Mesenchymal stem cell (in vitro differentiated cells and primary cell): Measurements from ENCODE around the gene KLK1.
A peak's percentile ranks its signal among the peaks of the same experiment; 100 is the strongest.

Source experiments
- DNase-seq: peaks from one replicate; pipeline ENCODE4 v3.0.0-alpha.2; 2013
- H2AFZ ChIP-seq: one replicate; pipeline ENCODE4 v1.6.1; 2013; ENCODE audit warnings: low read depth, mild to moderate bottlenecking, control low read depth, inconsistent platforms, low read length, moderate library complexity
- H2AK5ac ChIP-seq: 2 replicates; pipeline ENCODE4 v1.6.1; 2013; ENCODE audit warnings: low read length, moderate library complexity, mild to moderate bottlenecking, inconsistent platforms; ENCODE audit not compliant: severe bottlenecking
- H2BK120ac ChIP-seq: one replicate; pipeline ENCODE4 v1.6.1; 2013; ENCODE audit warnings: low read depth, mild to moderate bottlenecking, inconsistent platforms, low read length, moderate library complexity
- H2BK12ac ChIP-seq, 2 experiments: one replicate each; pipeline ENCODE4 v1.6.1; 2013; ENCODE audit warnings: inconsistent platforms in 2 of 2, low read length in 2 of 2, mild to moderate bottlenecking in 2 of 2, moderate library complexity in 2 of 2, control low read depth in 1 of 2
- H2BK15ac ChIP-seq: one replicate; pipeline ENCODE4 v1.6.1; 2013; ENCODE audit warnings: mild to moderate bottlenecking, low read depth, inconsistent platforms; ENCODE audit not compliant: poor library complexity, severe bottlenecking
- H2BK5ac ChIP-seq: 2 replicates; pipeline ENCODE4 v1.6.1; 2013; ENCODE audit warnings: low read depth, mild to moderate bottlenecking, low read length, control low read depth, inconsistent platforms; ENCODE audit not compliant: poor library complexity, severe bottlenecking
- H3K14ac ChIP-seq, 2 experiments: one replicate each; pipeline ENCODE4 v1.6.1; 2013; ENCODE audit warnings: inconsistent platforms in 2 of 2, low read length in 2 of 2, control low read depth in 1 of 2, mild to moderate bottlenecking in 1 of 2, moderate library complexity in 1 of 2
- H3K18ac ChIP-seq, 2 experiments: one replicate each; pipeline ENCODE4 v1.6.1; 2013; ENCODE audit warnings: inconsistent platforms in 2 of 2, low read length in 2 of 2, control low read depth in 1 of 2, low read depth in 1 of 2, mild to moderate bottlenecking in 1 of 2
- H3K23ac ChIP-seq, 2 experiments: one replicate each; pipeline ENCODE4 v1.6.1; 2013; ENCODE audit warnings: inconsistent platforms in 2 of 2, low read length in 2 of 2, mild to moderate bottlenecking in 2 of 2, moderate library complexity in 2 of 2, control low read depth in 1 of 2
- H3K27ac ChIP-seq: 2 replicates; pipeline ENCODE4 v1.5.1; 2013; ENCODE audit warnings: mild to moderate bottlenecking, moderate library complexity, low read length, control low read depth, inconsistent platforms; ENCODE audit not compliant: poor library complexity, severe bottlenecking
- H3K27me3 ChIP-seq, 2 experiments: 2 replicates each; pipeline versions ENCODE4 v1.6.1 to v1.7.0; 2013; ENCODE audit warnings: low read length in 2 of 2, mild to moderate bottlenecking in 2 of 2, moderate library complexity in 2 of 2, control low read depth in 1 of 2, inconsistent platforms in 1 of 2; ENCODE audit not compliant: control insufficient read depth in 1 of 2, insufficient read depth in 1 of 2
- H3K36me3 ChIP-seq, 2 experiments: 2 replicates each; pipeline versions ENCODE4 v1.6.1 to v1.7.0; 2013; ENCODE audit warnings: low read length in 2 of 2, control low read depth in 1 of 2, inconsistent platforms in 1 of 2, low read depth in 1 of 2, mild to moderate bottlenecking in 1 of 2; ENCODE audit not compliant: insufficient read depth in 2 of 2, control insufficient read depth in 1 of 2
- H3K4ac ChIP-seq, 2 experiments: one replicate each; pipeline ENCODE4 v1.6.1; 2013; ENCODE audit warnings: inconsistent platforms in 2 of 2, low read length in 2 of 2, mild to moderate bottlenecking in 2 of 2, moderate library complexity in 2 of 2, control low read depth in 1 of 2, low read depth in 1 of 2
- H3K4me1 ChIP-seq: 2 replicates; pipeline ENCODE4 v1.6.1; 2013; ENCODE audit warnings: low read depth, low read length, control low read depth; ENCODE audit not compliant: control insufficient read depth, insufficient read depth
- H3K4me2 ChIP-seq: 2 replicates; pipeline ENCODE4 v1.6.1; 2013; ENCODE audit warnings: low read length, mild to moderate bottlenecking, inconsistent platforms; ENCODE audit not compliant: poor library complexity, severe bottlenecking
- H3K4me3 ChIP-seq, 2 experiments: 2 replicates each; pipeline versions ENCODE4 v1.5.1 to v1.7.0; 2013; ENCODE audit warnings: low read length in 2 of 2, mild to moderate bottlenecking in 2 of 2, control low read depth in 1 of 2, low read depth in 1 of 2; ENCODE audit not compliant: insufficient read depth in 1 of 2
- H3K79me1 ChIP-seq: replicated peaks from 2 replicates; pipeline ENCODE4 v1.6.1; 2013; ENCODE audit warnings: mild to moderate bottlenecking, control low read depth, low read length, inconsistent platforms; ENCODE audit not compliant: poor library complexity, severe bottlenecking
- H3K9ac ChIP-seq: 2 replicates; pipeline ENCODE4 v1.7.0; 2013; ENCODE audit warnings: mild to moderate bottlenecking, low read length, moderate library complexity
- H3K9me3 ChIP-seq: 2 replicates; pipeline ENCODE4 v1.7.0; 2013; ENCODE audit warnings: mild to moderate bottlenecking, low read length; ENCODE audit not compliant: control insufficient read depth
- H4K8ac ChIP-seq: one replicate; pipeline ENCODE4 v1.6.1; 2013; ENCODE audit warnings: inconsistent platforms, mild to moderate bottlenecking, low read length, moderate library complexity
- H4K91ac ChIP-seq: one replicate; pipeline ENCODE4 v1.6.1; 2013; ENCODE audit warnings: mild to moderate bottlenecking, low read length, inconsistent platforms
- WGBS: methylation state at CpG from one replicate; pipeline ENCODE4 v1.1.7; 2013; ENCODE audit warnings: mixed read lengths; 5-methylcytosine and 5-hydroxymethylcytosine counted together

Gene KLK1

GRCh38 chr19:50797781-50798658 is 25.6 kb downstream of the KLK1 start:
- H2BK5ac ChIP-seq, result no peak overlapping the region
- no peak overlapping the region for H3K27ac ChIP-seq
- no peak overlapping the region for H3K9ac ChIP-seq
- no peak overlapping the region for H3K23ac ChIP-seq
- H4K8ac ChIP-seq, result no peak overlapping the region
- no peak overlapping the region for H3K4ac ChIP-seq
- no peak overlapping the region for H3K4me3 ChIP-seq
- H2AK5ac ChIP-seq, result no peak overlapping the region
- peaks cover 31% of the 10 kb centered on the region for H3K79me1 ChIP-seq
- H2BK120ac ChIP-seq, result no peak overlapping the region
- no peak overlapping the region for H2AFZ ChIP-seq
- H4K91ac ChIP-seq, result peak overlapping the region; percentile 27
- no peak overlapping the region for H2BK12ac ChIP-seq
- peaks cover 38 to 71% of the 10 kb centered on the region in 2 experiments for H3K36me3 ChIP-seq
- no peak overlapping the region for H3K14ac ChIP-seq
- no peaks in the 10 kb centered on the region for H3K9me3 ChIP-seq
- H3K4me1 ChIP-seq, result peaks cover 18% of the 10 kb centered on the region
- no peak overlapping the region for H2BK15ac ChIP-seq
- DNase-seq, result no peak
- no peak overlapping the region for H3K4me2 ChIP-seq
- H3K27me3 ChIP-seq, result no peaks in the 10 kb centered on the region
- no peak overlapping the region for H3K18ac ChIP-seq
- WGBS, result 88% methylated on average over 18 of the region's 18 CpGs

GRCh38 chr19:50797429-50797780 is 26.2 kb downstream of the KLK1 start:
- H2BK5ac ChIP-seq, result no peak overlapping the region
- no peak overlapping the region for H3K23ac ChIP-seq
- H2BK12ac ChIP-seq, result no peak overlapping the region
- H3K9me3 ChIP-seq, result no peaks in the 10 kb centered on the region
- H3K4ac ChIP-seq, result no peak overlapping the region
- peaks cover 38 to 68% of the 10 kb centered on the region in 2 experiments for H3K36me3 ChIP-seq
- no peak overlapping the region for H2BK120ac ChIP-seq
- no peak overlapping the region for H2BK15ac ChIP-seq
- DNase-seq, result no peak
- H3K4me2 ChIP-seq, result no peak overlapping the region
- no peaks in the 10 kb centered on the region for H3K27me3 ChIP-seq
- H3K4me3 ChIP-seq, result no peak overlapping the region
- 81% methylated on average over 6 of the region's 7 CpGs for WGBS
- H3K4me1 ChIP-seq, result peaks cover 14% of the 10 kb centered on the region
- no peak overlapping the region for H4K91ac ChIP-seq
- H3K18ac ChIP-seq, result no peak overlapping the region
- no peak overlapping the region for H4K8ac ChIP-seq
- no peak overlapping the region for H2AFZ ChIP-seq
- no peak overlapping the region for H3K14ac ChIP-seq
- H3K27ac ChIP-seq, result no peak overlapping the region
- no peak overlapping the region for H2AK5ac ChIP-seq
- no peak overlapping the region for H3K9ac ChIP-seq
- H3K79me1 ChIP-seq, result peaks cover 31% of the 10 kb centered on the region

GRCh38 chr19:50796634-50797428 is 26.8 kb downstream of the KLK1 start:
- Histone ChIP-seq H3K4me3 (no peak overlapping the region), H2BK15ac (no peak overlapping the region), H3K23ac (no peak overlapping the region), H3K27ac (no peak overlapping the region), H3K79me1 (peaks cover 31% of the 10 kb centered on the region), H2BK12ac (no peak overlapping the region), H2BK5ac (no peak overlapping the region), H3K27me3 (no peaks in the 10 kb centered on the region), H3K4me1 (peaks cover 12% of the 10 kb centered on the region), H4K91ac (no peak overlapping the region), H3K18ac (no peak overlapping the region), H3K14ac (no peak overlapping the region), H2AK5ac (no peak overlapping the region), H3K9ac (no peak overlapping the region), H2AFZ (no peak overlapping the region), H3K4ac (no peak overlapping the region), H2BK120ac (no peak overlapping the region), H3K36me3 (peaks cover 38 to 62% of the 10 kb centered on the region in 2 experiments), H3K9me3 (no peaks in the 10 kb centered on the region), H3K4me2 (no peak overlapping the region), H4K8ac (no peak overlapping the region)
- no peak for DNase-seq
- 90% methylated on average over 8 of the region's 8 CpGs for WGBS

GRCh38 chr19:50796128-50796633 is 27.4 kb downstream of the KLK1 start:
- no peak overlapping the region for H2BK12ac ChIP-seq
- peaks cover 12% of the 10 kb centered on the region for H3K4me1 ChIP-seq
- no peak overlapping the region for H2BK15ac ChIP-seq
- WGBS, result 79% methylated on average over 6 of the region's 9 CpGs
- H3K4me3 ChIP-seq, result no peak overlapping the region
- H3K23ac ChIP-seq, result no peak overlapping the region
- H4K8ac ChIP-seq, result no peak overlapping the region
- no peak overlapping the region for H2BK120ac ChIP-seq
- no peak for DNase-seq
- no peaks in the 10 kb centered on the region for H3K27me3 ChIP-seq
- no peaks in the 10 kb centered on the region for H3K9me3 ChIP-seq
- H4K91ac ChIP-seq, result no peak overlapping the region
- no peak overlapping the region for H3K4me2 ChIP-seq
- no peak overlapping the region for H3K27ac ChIP-seq
- no peak overlapping the region for H3K18ac ChIP-seq
- no peak overlapping the region for H2AFZ ChIP-seq
- peaks cover 31% of the 10 kb centered on the region for H3K79me1 ChIP-seq
- H2BK5ac ChIP-seq, result no peak overlapping the region
- H3K36me3 ChIP-seq, result peaks cover 37 to 60% of the 10 kb centered on the region in 2 experiments
- H2AK5ac ChIP-seq, result no peak overlapping the region
- no peak overlapping the region for H3K4ac ChIP-seq
- H3K9ac ChIP-seq, result no peak overlapping the region
- no peak overlapping the region for H3K14ac ChIP-seq
